GM19395 (cell line): Measurements from ENCODE around the gene CREBBP.
"Not testable (repeated sequence)": the region's sequence is repeated elsewhere in the genome, so short reads cannot be mapped to it uniquely, and the experiment has no call there.

Source experiments
- ATAC-seq: cut with Tn5 transposase; IDR thresholded peaks from one replicate; pipeline ENCODE4 v1.9.1; 2021; ENCODE audit warnings: mild to moderate bottlenecking, moderate library complexity; ENCODE audit not compliant: unreplicated experiment

Gene CREBBP

GRCh38 chr16:3717235-3718018 lies 163.1 kb downstream of the CREBBP start, which contains the start of gene TRAP1:
Gene TRAP1 (minus strand): TSS chr16:3717524. CDS start chr16:3717508, 16 bp downstream.
- peak; percentile 90 for ATAC-seq

- peak; percentile 29 for ATAC-seq
Measured at GRCh38 chr16:3716831-3717234, 163.7 kb downstream of the CREBBP start.

DNA sequence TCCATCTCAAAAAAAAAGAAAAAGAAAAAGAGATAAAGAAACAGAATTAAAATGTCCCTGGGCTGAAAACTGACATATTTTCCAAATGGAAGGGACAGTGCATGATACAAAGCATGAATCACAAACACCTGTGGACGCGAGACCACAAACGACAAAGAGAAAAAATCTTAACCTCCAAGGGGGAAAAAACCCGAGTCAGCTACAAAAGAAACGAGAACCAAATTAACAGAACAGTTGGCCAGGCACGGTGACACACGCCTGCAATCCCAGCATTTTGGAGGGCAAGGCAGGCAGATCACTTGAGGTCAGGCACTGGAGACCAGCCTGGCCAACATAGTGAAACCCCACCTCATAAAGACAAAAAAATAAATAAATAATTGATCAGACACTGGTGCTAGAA lies 165.1 kb downstream of the CREBBP start:
- no peak for ATAC-seq

- not testable (repeated sequence) for ATAC-seq
Measured at GRCh38 chr16:3714378-3714777, 166.1 kb downstream of the CREBBP start.

GRCh38 chr16:3713587-3714242 lies 166.8 kb downstream of the CREBBP start:
- ATAC-seq: no peak

- no peak for ATAC-seq
Measured at GRCh38 chr16:3712861-3713372, 167.6 kb downstream of the CREBBP start.

DNA sequence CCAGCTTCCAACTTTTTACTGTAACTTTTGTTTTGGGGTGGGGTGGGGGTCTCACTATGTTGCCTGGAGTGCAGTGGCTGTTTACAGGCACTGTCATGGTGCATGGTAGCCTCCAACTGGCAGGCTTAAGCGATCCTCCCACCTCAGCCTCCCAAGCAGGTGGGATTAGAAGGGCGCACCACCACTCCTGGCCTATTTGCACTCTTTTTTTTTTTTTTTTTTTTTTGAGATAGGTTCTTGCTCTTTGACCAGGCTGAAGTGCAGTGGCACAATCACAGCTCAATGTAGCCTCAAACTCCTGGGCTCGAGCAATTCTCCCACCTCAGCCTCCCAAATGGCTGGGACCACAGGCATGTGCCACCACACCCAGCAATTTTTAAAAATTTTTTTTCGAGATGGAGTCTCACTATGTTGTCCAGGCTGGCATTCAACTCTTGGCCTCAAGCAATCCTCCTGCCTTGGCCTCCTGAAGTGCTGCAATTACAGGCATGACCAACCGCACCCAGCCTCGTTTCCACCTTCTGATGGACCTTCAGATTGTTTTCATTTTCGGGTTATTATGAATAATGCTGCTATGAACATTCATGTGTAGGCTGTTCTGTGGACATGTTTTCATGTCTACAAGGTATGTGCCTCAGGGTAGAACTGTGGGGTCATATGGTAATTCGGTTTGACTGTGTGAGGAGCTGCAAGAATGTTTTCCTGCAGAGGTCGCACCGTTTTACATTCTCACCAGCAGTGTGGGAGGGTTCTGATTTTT lies 174.1 kb downstream of the CREBBP start:
- no peak for ATAC-seq

- no peak for ATAC-seq
Measured at GRCh38 chr16:3702082-3702481, 178.4 kb downstream of the CREBBP start.

- no peak for ATAC-seq
Measured at GRCh38 chr16:3701531-3701930, 179.0 kb downstream of the CREBBP start.

- no peak for ATAC-seq
Measured at GRCh38 chr16:3698941-3699340, 181.6 kb downstream of the CREBBP start.

- ATAC-seq: no peak
Measured at GRCh38 chr16:3696425-3697218, 183.9 kb downstream of the CREBBP start.

DNA sequence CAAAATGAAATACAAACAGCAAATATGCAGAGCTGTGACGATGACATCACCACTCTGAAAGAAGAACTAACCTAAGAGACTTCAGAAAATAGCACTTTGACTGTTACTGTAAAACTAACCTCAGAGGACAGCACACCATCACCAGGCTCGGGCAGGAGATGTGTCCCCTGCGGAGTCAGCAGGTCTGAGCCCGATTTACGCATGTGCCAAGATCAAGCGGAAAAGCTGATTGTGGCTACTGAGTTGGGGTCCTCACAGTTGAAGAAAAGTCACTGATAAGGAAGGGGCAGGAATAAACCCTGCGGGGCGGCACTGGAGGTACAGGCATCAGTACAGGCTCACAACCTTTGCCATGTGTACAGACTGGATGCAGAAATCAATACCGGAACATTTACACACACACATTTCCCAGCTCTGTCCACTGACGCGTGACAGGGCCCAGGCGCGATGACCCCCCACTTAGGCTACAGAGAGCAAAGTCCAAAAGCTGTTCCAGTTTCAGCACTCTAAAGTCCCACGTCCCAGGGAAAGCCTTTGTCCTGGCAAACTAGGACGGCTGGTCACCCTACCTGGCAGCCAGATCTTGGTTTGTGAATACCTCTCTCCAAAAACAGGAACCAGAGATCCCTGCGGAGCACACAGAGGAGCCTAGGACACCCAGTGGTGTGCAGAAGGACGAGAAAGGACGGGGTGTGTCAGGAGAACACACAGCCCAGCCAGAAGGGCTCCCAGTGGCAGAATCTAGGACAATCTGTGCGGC lies 184.7 kb downstream of the CREBBP start:
- no peak for ATAC-seq

- ATAC-seq: no peak
Measured at GRCh38 chr16:3694051-3694450, 186.5 kb downstream of the CREBBP start.

DNA sequence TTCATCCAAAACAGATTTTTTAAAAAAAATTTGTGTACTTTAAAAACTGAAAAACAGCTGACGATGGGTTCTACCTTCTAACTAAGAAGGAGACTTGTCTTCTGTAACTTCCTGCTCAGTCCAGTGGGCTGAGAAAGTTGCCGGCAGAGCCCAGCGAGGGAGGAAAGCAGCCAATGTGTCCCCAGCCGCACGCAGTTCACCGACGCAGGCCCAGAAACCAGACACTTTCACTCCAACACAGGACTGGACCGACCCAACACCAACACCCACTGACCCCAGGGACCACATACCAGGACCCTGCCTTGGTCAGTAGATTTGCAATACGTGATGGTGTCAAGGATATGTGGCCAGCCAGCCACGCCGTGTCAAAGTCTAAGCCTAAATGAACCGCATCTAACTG lies 188.8 kb downstream of the CREBBP start:
- no peak for ATAC-seq

GRCh38 chr16:3690980-3691720 lies 189.4 kb downstream of the CREBBP start:
- no peak for ATAC-seq

GRCh38 chr16:3690470-3690928 lies 190.0 kb downstream of the CREBBP start:
- ATAC-seq: no peak

- no peak for ATAC-seq
Measured at GRCh38 chr16:3689731-3690130, 190.8 kb downstream of the CREBBP start.

DNA sequence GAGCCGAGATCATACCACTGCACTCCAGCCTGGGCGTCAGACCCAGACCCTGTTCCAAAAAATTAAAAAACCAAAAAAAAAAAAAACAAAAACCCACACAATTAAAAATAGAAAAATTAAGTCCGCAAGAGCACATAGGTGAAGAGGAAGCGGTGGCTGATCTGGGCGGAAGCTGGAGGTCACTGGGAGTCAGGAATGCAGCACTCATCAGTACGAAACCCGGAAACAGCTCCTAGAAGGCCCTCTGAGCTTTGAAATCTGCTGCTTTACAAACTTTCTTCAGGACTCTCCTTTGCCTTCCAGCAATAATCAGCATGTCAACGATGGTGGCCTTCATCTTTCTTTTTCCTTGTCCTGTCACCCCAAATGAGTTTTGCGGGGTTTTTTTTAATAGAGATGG lies 192.7 kb downstream of the CREBBP start:
- ATAC-seq: no peak

- ATAC-seq: no peak
Measured at GRCh38 chr16:3687021-3687420, 193.5 kb downstream of the CREBBP start.
